ENCODE measurements around the gene FXYD4.
"Not testable (repeated sequence)": the region's sequence is repeated elsewhere in the genome, so short reads cannot be mapped to it uniquely, and the experiment has no call there.

The FXYD4 gene

GRCh38 chr10:43376046-43376635, 4.7 kb downstream of the FXYD4 start:
- DNase-seq (ENCODE audit: low read depth): no peak

DNA sequence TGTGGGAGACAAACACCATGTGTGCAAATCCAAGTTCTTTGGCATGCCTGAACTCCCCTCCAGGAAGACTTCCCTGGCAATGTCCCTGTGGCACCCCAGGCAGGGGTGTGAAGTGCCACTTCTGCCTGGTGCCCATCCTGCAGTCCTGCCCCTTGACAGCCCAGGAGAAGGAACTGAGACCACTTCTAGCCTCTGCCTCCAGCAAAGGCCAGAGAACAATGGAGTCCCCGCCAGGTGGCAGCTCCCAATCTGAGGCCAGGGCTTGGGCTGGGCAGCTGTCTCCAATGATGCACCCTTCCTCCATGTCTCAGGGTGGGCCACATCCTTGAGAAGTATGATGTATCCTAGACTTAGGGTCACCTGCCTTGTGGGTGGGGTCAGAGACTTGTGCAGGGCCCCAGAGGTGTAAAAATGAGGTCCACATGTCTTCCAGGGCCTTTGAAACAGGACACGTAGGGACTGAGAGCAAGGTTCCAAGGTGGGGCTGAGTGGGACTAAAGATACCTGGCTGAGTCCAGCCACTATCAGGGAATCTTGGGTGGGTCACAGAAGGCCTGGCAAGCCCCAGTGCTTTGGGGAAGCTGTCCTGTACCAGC, 5.5 kb downstream of the FXYD4 start:
- no peak for DNase-seq (ENCODE audit: low read depth)

GRCh38 chr10:43377424-43377883, 6.0 kb downstream of the FXYD4 start:
- DNase-seq (ENCODE audit: low read depth): no peak

- DNase-seq (ENCODE audit: low read depth): no peak
Measured at GRCh38 chr10:43380610-43381222, 9.3 kb downstream of the FXYD4 start.

GRCh38 chr10:43383204-43383971, 12.0 kb downstream of the FXYD4 start:
- DNase-seq (ENCODE audit: low read depth): no peak

- DNase-seq (ENCODE audit: low read depth): no peak
Measured at GRCh38 chr10:43384252-43385221, 13.1 kb downstream of the FXYD4 start.

GRCh38 chr10:43385412-43386004, 14.1 kb downstream of the FXYD4 start:
- DNase-seq (ENCODE audit: low read depth): no peak

DNA sequence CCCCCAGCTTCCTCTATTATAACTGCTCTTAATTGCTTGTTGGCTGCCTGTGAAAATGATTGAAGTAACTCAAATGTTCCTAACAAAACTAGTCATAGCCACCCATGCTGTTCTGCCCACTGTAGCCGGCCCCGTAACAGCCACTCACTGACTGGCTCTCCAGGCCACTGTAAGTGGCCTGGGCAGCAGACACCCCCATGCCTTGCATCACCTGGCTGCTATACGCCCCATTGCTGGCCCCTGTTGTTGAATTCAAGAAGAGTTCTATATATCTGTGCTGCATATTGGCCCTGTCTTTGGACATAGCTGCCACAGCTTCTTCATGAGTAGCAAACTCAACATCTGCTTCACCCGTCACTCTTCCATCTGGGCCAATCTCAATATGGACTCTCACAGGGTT, 15.1 kb downstream of the FXYD4 start:
- no peak for DNase-seq (ENCODE audit: low read depth)

DNA sequence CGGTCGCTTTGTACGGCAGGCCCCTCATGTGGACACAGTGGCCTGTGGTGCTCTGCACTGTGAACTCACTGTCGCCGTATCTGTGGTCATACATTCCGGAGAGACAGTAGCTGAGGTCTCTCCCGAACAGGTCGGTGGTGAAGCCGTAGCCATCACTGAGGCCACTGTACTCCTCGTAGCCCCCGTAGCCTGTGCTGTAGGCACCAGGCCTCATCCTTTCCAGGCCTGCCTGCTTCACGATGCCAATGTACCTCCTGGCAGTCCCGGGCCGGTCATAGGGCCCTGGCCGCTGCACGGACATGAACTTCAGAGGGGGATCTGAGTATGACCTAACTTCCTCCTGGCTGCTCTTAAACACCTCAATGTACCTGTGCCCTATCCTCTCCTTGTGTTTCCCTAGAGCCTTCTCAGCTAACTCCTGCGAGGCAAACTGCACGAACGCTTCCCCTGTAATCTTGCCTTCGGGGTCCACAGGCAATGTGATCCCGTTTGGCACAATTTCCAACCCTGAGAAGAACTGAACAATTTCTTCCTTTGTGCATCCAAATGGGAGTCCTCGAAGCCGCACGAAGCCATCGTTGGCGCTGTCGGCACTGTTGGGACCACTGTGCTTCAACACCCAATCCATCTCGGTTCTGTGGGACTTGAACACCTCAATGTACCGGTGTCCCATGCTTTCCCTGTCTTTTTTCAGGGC, 15.7 kb downstream of the FXYD4 start:
- DNase-seq (ENCODE audit: low read depth): no peak

GRCh38 chr10:43387678-43388032, 16.2 kb downstream of the FXYD4 start:
- no peak for DNase-seq (ENCODE audit: low read depth)

GRCh38 chr10:43389867-43390266, 18.4 kb downstream of the FXYD4 start:
- DNase-seq (ENCODE audit: low read depth): no peak

GRCh38 chr10:43390333-43390732, 18.9 kb downstream of the FXYD4 start:
- no peak for DNase-seq (ENCODE audit: low read depth)

DNA sequence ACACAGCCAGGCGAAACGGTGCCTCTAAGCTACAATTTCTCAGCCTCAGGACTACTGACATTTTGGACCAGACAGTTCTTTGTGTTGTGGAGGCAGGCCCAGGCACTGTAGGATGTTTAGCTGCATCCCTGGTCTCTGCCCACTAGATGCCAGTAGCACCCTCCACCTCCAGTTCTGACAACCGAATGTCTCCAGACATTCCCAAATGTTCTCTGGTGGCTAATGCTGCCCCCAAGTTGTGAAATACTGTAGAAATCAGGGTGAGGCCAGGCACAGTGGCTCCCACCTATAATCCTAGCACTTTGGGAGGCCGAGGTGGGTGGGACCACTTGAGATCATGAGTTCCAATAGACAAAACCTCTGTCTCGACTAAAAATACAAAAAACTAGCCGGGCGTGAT, 19.3 kb downstream of the FXYD4 start:
- no peak for DNase-seq (ENCODE audit: low read depth)

DNA sequence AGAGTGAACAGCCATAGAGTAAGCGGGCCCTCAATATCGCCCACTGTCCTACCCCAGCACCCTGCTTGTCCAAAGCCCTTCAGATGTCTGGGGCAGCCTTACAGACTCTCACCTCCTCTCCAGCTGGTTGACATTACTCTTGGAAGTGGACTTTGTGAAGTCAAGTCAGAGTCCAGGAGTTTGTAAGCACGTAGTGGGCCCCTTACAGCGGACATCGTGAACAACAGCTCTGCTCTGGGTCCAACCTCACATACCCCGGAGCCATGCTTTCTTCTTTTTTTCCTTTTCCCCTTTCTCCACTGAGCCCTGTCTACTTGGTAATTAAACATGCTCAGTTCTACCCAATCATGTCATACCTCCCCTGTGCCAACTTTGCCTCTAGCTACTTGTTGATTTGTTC, 20.1 kb downstream of the FXYD4 start:
- no peak for DNase-seq (ENCODE audit: low read depth)

DNA sequence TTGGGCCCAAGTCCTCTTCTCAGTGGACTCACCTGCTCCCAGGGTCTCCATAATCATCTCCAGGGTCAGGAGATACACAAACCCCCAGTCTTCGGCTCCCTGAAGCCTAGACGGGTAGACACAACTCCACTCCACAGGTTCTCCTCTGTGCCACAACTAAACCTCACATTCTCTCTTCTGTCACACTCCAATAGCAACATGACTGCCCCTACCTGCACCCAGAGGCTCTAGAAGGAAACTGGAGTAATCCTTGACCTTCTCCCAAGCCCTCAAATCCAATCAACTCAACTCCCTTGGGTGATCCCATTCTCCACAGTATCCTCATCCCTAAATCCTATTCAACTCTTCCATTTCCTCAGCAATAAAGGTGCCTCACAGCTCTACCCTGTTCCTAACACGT, 21.3 kb downstream of the FXYD4 start:
- DNase-seq (ENCODE audit: low read depth): no peak

- DNase-seq (ENCODE audit: low read depth): not testable (repeated sequence)
Measured at GRCh38 chr10:43393186-43393585, 21.8 kb downstream of the FXYD4 start.

GRCh38 chr10:43393606-43394360, 22.3 kb downstream of the FXYD4 start:
- DNase-seq (ENCODE audit: low read depth): no peak

DNA sequence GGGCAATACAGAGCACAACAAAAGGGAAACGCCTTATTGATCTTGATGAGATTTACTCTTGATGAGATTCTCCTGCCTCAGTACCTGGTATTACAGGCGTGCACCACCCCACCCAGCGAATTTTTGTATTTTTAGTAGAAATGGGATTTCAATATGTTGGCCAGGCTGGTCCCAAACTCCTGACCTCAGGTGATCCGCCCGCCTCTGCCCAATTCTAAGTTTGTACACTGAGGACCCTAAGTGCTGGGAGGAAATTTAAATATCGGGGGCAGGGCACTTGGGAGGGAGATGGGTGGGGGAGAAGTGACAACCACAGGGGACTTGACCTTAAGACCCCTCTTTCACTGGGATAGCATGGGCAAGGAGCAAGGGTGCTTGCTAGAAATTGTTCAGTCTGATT, 23.4 kb downstream of the FXYD4 start:
- no peak for DNase-seq (ENCODE audit: low read depth)

DNA sequence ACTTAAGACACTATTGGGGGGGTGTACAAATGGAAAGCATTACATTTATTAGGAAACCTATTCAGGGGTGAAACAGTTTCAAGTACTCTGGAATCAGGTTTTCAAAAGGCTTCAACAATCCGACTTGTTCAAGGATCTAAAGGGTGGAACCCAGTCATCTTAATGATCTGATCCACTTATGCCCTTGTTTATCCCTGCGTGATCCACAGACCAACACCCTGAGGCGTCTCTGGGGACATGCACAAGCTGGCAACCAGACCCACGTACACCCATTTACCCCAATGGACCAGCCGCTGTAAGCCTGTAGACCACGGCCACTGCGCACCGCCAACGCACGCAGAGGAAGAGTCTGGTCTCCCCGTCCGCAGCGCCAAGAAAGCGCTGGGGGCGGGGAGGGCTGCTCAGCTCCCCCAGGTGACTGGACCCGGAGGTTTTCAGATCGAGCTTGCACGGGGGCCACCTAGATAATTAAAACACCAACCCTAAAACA, 24.2 kb downstream of the FXYD4 start:
- DNase-seq (ENCODE audit: low read depth): no peak

All from stimulated activated CD8-positive, alpha-beta memory T cell treated with anti-CD3 and anti-CD28 coated beads, Interleukin-15, amount 100 ng/mL, for 1 hour (primary cell).